GM19043 (cell line): ENCODE data around the gene HACE1.
"Not testable (repeated sequence)": the region's sequence is repeated elsewhere in the genome, so short reads cannot be mapped to it uniquely, and the experiment has no call there.

ENCODE experiments used
- ATAC-seq: cut with Tn5 transposase; IDR thresholded peaks from one replicate; pipeline ENCODE4 v1.9.1; 2021; ENCODE audit warnings: low read depth; ENCODE audit not compliant: unreplicated experiment

The HACE1 gene

GRCh38 chr6:104750449-104750848 is 109.3 kb downstream of the HACE1 start:
- no peak for ATAC-seq

GRCh38 chr6:104739124-104739523 is 120.6 kb downstream of the HACE1 start:
- ATAC-seq, result not testable (repeated sequence)

DNA sequence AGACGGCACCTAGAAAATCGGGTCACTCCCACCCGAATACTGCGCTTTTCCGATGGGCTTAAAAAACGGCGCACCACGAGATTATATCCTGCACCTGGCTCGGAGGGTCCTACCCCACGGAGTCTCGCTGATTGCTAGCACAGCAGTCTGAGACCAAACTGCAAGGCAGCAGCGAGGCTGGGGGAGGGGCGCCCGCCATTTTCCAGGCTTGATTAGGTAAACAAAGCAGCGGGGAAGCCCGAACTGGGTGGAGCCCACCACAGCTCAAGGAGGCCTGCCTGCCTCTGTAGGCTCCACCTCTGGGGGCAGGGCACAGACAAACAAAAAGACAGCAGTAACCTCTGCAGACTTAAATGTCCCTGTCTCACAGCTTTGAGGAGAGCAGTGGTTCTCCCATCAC is 122.2 kb downstream of the HACE1 start:
- ATAC-seq, result not testable (repeated sequence)

GRCh38 chr6:104736545-104736944 is 123.2 kb downstream of the HACE1 start:
- ATAC-seq, result no peak

DNA sequence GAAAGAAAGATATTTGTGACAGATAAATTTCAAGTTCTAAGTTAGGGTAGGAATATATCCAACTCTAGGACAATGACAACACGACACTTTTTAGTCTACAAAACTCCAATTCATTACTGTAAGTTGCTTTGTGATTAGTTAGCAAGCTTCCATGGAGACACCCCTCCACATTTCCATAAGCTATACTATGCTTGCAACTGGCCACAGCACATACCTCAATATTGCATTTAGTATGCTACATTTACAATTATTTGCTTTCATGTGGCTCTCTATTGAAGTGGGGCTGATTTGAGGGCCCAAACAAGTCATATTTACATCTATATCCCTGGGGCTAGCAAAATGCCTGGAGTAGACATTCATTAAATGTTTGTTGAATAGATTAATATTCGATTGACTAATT is 129.3 kb downstream of the HACE1 start:
- no peak for ATAC-seq

DNA sequence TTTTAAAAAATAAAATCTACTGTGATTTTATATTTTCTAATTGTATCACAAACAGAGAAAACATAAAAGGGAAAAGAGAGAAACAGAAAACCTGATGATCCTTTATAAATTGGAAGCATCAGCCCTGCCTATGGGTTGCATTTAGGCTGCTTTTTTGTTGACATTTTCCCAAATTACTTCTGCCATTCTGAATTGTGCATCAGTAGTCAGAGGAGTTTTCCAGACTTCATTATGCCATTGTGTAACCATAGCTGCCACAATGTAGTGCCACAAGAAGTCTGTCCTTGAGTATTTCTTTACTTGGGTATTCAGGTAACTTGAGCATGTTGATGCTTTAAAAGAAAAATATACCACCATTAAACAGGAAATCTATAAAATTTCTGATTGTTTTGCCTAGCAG is 130.3 kb downstream of the HACE1 start:
- ATAC-seq, result no peak

GRCh38 chr6:104728448-104728847 is 131.3 kb downstream of the HACE1 start:
- ATAC-seq, result no peak

- no peak for ATAC-seq
Observed at GRCh38 chr6:104718672-104719071, 141.0 kb downstream of the HACE1 start.

DNA sequence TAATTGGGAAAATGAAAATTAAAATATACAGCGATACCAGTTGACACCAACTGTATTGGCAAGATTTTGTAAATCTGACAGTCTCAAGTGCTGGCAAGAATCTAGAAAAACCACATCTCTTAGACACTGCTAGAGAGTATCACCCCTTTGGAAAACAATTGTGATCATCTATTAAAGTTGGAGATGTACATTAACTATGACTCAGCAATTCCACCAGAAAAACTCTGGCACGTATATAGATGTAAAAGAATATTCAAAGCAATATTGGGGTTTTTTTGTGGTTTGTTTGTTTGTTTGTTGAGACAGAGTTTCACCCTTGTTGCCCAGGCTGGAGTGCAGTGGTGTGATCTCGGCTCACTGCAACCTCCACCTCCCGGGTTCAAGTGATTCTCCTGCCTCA is 142.9 kb downstream of the HACE1 start:
- ATAC-seq, result no peak

GRCh38 chr6:104714796-104715195 is 144.9 kb downstream of the HACE1 start:
- no peak for ATAC-seq

DNA sequence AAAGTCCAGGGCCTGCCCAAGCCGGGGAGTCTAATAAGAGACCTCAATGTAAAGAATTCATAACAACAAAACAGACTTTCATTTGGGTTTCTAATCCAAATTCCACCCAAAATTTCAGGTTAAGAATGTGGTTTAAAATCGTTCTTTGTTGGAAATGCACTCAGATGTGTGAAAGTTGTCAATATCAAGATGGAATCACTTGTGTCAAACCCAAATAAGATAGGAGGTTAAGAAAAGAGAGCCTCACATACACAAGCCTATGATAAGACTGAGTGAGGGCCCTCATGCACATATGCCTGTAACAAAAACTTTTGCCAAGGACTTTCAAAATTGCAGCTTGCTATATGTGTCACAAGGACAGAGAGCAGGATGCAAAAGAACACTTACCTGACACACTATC is 145.7 kb downstream of the HACE1 start:
- no peak for ATAC-seq

DNA sequence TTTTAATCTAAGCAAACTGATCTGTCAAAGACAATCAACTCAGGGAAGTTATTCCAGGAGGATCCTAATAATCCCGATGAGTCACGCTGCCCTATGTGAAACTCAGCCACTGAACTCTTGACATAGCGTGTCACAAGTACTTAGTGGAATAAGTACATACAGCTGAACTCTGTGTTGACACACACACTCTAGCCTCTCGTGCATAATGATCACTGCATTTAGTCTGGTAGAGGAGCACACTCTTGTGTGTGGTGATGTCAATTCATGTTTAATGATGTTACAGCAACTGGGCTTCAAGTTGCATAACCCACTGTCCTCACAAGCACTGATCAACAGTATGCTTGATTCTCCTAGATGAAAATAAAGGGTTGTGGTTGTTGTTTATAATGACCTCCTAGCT is 148.3 kb downstream of the HACE1 start:
- no peak for ATAC-seq

- ATAC-seq, result no peak
Observed at GRCh38 chr6:104710543-104711335, 149.0 kb downstream of the HACE1 start.

DNA sequence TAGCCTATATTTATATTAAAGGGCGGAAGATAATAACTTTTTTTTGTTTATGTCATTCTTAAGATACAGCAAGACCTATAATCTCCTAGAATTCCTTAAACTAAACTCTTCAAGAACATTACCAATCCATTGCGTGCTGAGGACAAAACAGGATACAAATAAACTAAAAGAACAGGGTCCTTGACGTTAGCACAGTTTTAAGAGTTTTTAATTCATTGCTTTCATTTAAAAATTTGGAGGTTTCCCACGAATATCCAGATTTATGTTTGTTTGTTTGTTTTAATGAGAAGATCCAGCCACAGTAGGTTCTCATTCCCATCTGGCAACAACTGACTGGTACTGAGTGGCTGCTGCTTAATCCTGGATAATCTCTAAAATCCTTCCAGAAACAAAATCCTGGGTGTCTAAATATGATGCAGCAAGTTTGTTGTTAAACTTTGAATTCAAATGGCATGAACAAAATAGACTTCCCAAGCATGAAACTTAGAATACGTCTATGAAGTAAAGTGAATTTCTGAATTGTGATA is 153.7 kb downstream of the HACE1 start:
- no peak for ATAC-seq

DNA sequence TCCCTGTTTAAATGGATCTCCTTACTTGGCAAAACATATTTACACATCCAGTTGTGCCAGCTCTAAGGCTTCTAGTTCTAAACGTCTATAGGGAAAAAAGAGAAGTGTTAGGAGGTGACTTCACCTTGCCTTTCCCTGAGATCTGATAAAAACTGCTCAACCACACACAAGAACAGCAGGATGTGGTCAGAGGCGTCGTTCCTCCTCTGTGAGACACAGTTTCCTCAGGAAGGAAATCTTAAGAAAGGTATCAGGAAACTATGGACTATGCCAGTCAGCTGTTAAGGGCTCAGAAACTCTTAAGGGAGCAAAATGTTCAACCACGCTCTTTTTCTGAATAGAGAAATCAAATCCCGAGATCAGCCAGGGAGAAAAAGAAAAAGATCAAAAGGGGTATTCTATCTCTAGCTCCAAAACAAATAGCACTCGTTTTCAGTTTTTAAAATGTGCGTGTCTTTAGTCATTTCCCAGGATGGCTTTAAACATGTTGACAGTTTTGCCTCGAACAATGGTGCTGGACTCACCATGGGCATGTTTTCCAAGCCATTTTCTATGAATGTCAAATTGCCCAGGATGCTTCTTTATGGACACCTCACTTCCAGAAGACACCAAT is 154.5 kb downstream of the HACE1 start:
- ATAC-seq, result no peak

GRCh38 chr6:104704191-104704590 is 155.5 kb downstream of the HACE1 start:
- no peak for ATAC-seq

- no peak for ATAC-seq
Observed at GRCh38 chr6:104702126-104702841, 157.4 kb downstream of the HACE1 start.

DNA sequence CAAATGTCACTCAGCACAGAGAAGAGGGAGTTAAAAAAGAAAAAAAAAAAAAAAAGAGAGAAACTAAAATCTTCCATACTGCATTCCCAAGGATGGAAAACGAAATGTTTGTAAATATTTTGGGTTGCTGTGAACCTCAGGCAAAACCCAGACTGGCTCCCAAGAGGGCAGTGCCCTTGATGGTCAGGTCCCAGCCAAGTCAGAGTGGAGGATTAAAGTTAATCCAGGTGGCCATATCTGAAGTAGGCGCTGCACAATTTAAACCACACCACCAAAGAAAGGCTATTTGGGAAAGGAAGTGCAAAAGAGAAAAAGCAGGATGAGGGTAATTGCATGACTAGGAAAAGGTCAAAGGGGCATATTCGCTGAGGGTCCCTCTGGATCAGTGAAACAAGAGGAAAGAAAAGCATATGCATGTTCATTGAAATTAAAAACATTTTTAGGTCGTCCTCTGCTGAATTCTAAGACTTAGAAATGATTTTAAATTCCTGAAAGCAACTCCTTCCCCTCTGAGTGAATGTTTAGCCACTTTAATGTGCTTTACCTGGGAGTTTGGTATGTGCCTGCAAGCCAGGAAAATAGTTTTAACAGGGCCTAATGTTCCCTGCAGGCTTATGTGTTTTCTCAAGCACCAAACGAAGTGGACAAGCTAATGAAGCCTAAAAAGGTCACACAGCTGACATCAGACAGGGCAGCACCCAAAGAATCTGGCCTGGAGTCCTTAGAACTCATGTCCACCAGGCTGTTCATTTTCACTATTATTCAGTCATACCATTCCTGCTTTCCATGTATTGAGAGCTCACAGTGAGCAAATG is 159.1 kb downstream of the HACE1 start:
- no peak for ATAC-seq

GRCh38 chr6:104699593-104700329 is 160.0 kb downstream of the HACE1 start:
- ATAC-seq, result no peak

DNA sequence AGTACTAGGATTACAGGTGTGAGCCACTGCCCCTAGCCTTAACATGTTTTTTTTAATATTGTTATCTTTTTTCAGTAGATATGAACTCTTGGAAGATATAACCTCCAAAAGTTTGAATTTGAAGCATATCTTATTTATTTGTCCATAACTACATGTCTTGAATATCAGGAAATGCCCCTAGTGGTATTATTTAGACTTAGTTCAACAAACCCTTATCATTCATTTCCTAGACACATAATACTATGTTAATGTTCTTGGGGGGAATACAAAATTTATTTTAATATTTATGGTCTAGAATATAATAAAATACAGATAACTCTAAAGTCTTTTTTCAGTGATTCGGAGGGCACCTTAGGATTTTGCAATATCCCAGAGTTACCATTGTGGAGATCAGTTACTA is 160.7 kb downstream of the HACE1 start:
- ATAC-seq, result no peak
